Germinal center (tissue), 1 donor: ENCODE data around the gene NFYC.
"Not testable (repeated sequence)": the region's sequence is repeated elsewhere in the genome, so short reads cannot be mapped to it uniquely, and the experiment has no call there.

Experiments
- DNase-seq: peaks from one replicate; pipeline ENCODE4 v3.0.0; 2012; ENCODE audit warnings: mixed read lengths, low spot score

NFYC gene

DNA sequence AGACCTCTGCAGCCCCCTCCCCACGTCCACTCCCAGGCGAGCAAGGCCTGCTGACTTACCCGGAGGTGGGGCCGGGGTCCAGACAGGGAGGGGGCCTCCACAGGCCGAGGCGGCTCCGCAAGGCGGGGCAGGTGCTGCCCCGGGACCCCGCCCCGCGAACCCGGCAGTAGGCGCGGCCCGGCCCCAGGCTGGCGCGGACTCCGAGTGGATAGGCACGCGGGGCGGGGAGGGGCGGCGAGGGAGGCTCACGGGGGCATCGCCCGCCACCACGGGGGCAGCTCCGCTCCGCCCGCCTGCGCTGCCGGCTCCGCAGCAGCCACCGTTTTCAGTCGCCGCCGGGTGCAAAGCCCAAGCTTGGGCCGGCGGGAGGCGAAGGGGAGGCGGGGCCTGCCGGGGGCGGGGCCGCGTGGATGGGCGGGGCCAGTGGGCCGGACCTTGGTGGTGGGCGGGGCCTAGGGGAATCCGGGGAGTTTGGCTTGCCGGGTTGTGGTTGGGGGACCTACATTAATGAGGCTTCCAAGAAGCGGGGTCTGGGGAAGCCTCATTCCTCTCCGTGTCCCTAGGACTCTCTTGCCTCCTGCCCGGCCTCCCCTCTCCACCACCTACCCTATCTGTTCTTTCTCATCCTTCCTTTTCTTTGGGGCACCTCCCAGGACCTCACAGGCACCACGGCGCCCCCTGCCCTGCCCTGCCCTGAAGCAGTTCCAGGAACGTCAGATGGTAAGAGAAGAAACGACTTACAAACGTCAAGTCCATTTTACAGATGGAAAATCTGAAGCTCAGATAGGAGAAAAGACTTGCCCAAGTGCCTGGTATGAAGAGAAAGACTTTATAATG, 26.0 kb upstream of the NFYC start, which contains the start of gene RIMS3:
TSS of gene RIMS3 (minus strand) at position 348 of the 837 bp plus-strand sequence. CDS start 23,757 bp downstream, outside the sequence.
- peak; percentile 95 for DNase-seq

DNA sequence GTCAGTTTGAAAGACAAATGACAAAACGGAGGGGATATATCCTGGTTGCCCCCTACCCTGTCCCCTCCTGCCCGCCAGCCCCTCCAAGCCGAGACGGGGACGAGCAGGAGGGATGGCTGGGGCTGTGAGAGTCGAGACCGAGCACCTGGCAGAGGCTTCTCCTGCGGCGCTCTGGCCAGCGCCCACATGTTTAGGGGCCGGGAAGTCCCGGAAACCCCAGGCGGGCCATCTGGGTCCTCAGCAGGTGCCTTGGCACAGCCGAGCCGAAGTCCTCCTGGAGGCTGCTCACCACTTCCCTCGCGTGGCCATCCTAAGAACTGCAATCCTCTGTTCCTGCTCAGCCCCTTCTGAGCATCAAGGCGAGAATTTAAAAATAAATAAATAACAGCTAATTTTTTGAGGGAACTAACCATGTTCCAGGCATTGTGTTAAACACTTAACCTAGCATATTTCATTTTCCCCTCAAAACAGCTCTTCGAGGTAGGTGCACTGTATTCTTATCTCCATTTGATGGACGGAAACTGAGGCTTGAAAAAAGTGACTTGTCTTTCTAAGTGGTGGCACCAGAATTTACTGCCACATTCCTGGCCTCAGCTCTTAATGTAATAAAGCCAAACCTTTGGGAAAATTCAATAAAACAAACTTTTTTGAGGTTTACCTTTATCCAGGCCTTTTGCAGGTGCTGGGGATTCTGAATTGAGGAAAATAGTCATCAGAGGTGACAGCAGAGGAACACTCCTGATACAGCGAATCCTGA, 22.6 kb upstream of the NFYC start:
- DNase-seq: peak; percentile 84

- no peak for DNase-seq
Observed at GRCh38 chr1:40673452-40673851, 18.1 kb upstream of the NFYC start.

DNA sequence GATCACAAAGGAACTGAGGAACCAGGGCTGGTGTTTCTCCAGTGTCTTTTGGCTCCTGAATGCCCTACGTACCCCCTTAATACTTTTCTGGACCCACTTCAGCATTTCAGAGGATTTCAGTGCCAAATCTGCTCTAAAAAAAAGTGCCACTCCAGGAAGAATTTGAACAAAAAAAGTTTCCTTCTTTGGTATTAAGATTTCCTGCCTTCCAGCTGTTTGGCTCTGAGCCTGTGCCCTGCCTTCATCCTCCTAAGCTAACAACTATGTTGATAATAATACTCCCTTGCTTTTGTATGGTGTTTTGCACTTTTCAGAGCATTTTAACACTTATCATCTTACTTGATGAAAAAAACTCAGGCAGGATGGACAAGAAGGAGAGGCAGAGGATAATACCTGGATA, 15.0 kb upstream of the NFYC start:
- DNase-seq: no peak

- no peak for DNase-seq
Observed at GRCh38 chr1:40679165-40679953, 12.1 kb upstream of the NFYC start.

DNA sequence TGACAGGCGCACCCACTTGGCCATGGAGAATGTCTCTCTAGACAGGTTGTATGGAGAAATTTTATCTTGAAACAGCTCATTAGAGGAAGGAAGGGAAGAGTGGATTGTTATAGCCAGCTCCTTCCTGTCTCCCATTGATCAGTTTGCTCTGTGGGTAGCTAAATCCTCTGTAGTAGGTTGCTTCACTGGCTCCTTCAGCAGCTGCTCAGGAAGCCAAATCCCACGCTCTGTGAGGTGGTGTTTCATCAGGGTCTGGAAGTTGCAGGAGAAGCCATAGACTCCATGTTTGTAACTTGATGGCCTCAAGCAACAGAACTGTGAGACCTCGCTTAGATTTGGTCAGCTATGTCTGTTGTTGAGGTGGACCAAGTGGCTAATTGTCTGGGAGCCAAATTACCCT, 6.8 kb upstream of the NFYC start:
- DNase-seq: no peak

DNA sequence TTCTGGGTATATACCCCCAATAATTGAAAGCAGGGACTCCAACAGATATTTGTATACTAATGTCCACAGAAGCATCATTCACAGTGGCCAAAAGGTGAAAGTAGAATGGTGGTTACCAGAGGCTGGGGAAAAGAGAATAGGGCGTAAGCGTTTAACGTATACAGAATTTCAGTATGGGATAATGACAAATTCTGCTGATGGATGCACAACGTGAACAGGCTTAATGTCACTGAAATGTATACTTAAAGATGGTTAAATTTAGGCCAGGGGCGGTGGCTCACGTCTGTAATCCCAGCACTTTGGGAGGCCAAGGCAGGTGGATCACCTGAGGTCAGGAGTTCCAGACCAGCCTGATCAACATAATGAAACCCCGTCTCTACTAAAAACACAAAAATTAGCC, 4.4 kb upstream of the NFYC start:
- DNase-seq: no peak

GRCh38 chr1:40687661-40688060, 3.8 kb upstream of the NFYC start:
- no peak for DNase-seq

- DNase-seq: no peak
Observed at GRCh38 chr1:40689737-40690136, 1.8 kb upstream of the NFYC start.

DNA sequence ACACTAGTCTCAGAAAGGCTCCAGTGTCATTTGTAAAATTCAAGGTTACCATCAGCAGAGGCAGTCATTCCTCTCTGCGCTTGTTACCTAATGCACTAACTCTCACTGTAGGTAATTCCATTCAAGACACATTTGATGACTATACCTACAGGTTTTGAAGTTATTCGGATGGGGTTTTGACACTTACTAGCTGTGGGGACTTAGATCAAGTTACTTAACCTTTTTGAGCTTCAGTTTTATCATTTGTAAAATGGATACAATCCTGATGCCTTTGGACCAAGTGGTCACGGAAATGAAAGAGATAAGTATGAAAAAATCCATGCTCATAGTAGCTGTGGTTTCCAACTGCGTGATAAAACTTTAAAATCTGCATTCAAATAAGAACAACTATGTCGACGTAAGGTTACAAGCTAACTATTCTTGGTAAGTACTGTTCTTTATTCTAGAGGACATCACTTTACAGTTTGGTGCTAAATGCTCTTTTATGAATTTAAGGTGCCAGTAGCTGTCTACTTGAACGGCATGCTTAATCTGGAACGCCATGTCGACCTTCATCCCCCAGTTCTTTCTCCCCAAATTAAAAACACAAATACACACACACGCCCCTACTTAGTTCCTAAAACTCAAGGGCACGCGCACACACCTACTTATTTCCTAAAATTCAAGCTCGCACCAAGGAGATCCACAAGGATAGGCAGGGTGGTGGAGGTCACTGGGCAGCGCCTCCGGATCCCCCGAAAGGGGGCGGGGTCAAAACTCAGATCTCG, 550 bp upstream of the NFYC start:
- no peak for DNase-seq

- DNase-seq: no peak
Observed at GRCh38 chr1:40692429-40692895, 958 bp downstream of the NFYC start.

DNA sequence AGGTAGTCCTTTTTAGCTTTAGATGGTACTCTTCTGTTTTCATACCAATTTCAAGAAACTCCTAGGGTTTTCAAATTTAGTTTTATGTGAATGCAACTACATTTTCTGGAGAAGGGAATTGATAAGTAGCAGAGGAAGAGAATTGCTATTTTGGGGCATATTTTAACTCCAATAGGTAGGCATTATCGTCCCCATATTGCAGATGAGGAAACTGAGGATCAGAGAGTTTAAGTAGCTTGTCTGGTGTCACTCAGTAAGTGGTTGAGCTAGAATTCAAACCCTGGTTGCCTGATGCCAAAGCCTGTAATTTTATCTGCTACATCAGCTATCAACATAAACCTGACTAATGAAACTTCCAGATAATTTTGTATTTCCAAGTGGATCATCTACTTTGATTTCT, 1.9 kb downstream of the NFYC start:
- no peak for DNase-seq

DNA sequence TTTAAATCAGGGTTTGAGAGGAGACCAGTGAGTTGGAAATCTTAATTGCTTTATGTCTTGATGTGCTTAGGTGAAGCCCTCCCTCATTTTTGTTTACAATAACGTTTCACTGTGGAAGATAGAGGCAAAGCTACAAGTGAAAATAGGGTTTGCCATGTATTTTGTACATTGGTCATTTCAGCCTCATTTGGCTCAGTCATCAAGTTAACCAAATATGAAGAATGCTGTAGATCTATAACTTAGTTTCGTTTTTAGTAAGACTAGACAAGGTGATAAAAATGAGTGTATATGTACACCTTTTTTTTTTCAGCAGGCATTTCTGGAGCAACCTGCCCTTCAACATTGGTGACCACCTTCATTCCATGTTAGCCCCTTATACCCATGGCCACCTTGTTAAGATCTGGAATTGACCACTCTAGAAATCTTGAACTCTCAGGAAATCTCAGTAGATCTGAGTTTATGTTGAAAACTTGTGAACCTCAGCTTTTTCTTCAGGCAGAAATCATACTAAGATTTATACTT, 2.9 kb downstream of the NFYC start:
- no peak for DNase-seq

DNA sequence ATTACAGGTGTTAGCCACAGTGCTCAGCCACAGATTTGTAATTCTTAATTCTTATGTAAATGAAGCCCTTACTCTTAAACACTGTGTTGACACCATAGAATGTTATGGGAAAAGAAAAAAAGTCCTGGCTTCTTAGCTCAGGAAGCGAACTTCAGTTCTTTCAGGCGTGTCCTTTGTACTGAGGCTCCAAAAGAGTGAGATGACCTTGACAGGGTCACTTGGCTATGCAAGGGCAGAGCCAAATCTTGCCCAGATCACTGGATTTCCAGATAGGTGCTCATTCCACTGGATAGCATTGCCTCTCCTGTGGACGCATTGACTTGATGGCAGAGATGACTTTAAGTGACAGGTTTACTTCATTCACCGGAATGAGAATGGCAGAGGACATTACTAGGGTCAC, 4.8 kb downstream of the NFYC start:
- DNase-seq: no peak

DNA sequence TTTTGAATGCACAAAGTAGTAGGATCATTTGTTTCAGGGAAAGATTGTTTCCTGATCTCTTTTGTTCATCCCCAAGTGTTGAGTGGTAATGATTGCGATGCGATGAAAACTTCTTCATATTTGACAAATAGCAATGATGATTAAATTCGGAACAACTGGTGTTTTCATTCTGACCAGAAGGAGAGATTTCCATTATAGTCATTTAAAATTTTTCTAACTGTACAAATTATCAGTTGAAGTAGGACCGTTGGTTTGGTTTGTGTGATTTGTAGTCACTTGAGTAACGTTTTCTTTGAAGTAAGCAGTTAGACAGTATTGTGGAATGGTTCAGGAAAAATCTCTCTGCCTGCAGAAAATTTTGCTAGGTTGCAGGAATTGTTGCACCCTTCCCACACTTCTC, 5.9 kb downstream of the NFYC start:
- DNase-seq: no peak

DNA sequence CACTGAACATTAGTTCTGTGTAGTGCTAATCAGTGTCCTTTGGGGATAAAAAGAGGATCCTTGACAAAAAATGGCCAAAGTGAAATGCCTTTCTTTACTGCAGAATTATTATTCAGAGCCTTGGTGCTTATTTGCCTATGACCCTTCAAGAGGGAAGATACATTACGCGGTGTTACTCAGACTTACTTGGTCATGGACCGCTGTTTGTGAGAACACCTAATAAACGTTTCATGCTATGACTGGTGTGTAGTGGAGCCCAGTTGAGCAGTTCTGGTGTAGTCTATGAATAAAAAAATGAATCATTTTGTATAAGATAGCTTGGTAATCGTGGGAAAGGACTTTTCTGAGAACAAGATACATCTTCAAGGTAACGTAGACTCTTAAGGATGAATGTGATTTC, 8.3 kb downstream of the NFYC start:
- DNase-seq: peak; percentile 62

DNA sequence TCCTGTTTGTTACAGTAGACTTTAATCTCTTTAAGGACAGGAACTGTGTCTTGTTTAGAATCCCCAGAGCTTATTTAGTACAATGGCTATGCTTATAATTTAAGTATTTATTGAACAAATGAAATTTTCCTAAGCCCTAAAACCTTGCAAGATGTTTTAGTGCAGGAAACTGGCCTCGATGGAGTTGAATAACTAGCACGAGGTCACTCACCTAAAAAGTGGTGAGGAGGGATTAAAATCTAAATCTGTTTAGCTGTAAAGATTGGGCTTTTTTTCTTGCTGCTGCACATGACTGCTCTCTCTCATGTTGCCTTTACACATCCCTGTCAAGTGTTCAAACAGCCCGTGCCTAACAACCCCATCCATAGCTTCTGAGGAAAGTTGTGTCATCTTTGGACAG, 10.2 kb downstream of the NFYC start:
- no peak for DNase-seq

DNA sequence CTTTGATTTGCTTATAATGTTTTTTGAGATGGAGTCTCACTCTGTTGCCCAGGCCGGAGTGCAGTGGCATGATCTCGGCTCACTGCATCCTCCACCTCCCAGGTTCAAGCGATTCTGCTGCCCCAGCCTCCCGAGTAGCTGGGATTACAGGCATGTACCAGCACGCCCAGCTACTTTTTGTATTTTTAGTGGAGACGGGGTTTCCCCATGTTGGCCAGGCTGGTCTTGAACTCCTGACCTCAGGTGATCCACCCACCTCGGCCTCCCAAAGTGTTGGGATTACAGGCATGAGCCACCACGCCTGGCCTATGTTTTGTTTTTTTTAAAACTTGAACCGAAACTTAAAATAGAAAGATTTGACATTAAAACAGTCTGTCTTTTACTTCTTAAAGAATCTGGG, 11.3 kb downstream of the NFYC start:
- DNase-seq: not testable (repeated sequence)

DNA sequence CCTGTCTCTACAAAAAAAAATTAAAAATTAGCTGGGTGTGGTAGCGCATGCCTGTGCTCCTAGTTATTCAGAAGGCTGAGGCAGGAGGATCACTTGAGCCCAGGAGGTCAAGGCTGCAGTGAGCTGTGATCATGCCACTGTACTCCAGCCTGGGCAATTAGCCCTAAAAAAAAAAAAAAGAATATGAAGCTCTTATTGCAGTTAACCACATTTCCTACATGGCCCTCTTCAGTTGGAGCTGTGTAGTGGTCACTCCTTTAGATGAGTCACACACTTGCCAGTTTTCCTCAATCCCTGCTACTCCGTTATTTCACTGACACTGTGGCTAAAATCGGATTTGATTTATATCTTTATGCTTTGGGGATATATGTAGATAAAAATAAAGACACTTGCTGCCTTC, 11.8 kb downstream of the NFYC start:
- DNase-seq: no peak

DNA sequence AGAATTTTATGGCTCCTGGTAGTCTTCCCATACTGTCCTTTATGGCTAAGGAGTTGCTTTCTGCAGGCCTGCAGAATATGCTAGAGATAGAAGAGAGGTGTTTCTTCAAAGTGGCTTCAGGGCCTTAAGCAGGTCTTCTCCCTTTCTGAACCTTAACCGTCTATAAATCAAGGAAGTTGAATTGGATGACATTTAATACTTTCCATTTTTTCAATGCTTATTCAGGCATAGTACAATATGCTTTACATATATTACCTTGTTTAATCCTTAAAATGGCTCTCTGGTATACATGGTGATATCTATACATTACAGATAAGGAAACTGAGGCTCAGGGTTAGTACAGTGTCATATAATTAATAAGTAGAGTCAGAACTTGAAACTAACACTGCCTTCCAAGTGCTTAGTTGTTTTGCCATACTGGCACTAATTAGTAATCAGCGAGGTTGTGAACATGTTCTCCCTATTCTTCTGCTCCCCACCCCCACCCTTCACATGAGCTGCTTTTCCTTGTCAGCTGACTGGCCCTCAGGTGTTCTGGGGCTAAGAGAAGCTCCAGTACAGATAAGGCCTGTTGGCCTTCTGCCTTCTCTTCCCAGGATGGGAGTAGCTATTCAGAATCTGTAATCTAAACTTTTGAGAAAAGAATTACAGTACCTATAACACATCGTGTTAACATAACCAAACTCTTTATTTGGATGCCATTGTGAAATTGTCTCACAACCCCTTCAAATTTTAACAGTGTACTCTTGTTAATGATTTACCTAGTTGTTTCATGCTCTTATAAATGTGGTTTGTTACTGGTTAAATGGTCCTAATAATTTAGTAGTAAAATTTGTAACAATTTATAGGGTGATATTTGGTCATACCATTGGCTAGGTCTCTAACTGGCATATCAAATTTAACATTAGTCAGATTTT, 13.6 kb downstream of the NFYC start:
- DNase-seq: no peak
